KMS-11 (cell line): ENCODE measurements around the gene ZMYND8.

Source experiments
- H2AFZ ChIP-seq: fragments of 200-600 bp; sonication (generic); 2 replicates; pipeline ENCODE4 v1.6.1; 2016; ENCODE audit warnings: antibody characterized with exemption, mixed run types, low read depth
- H3K27ac ChIP-seq: fragments of 200-600 bp; sonication (generic); 2 replicates; pipeline ENCODE4 v1.6.1; 2016; ENCODE audit warnings: mild to moderate bottlenecking, mixed run types
- H3K27me3 ChIP-seq: fragments of 200-600 bp; sonication (generic); 2 replicates; pipeline ENCODE4 v1.6.1; 2017; ENCODE audit warnings: mild to moderate bottlenecking, low read depth, mixed run types, moderate library complexity; ENCODE audit not compliant: insufficient read depth
- H3K36me3 ChIP-seq: fragments of 200-600 bp; sonication (generic); 2 replicates; pipeline ENCODE4 v1.6.1; 2017; ENCODE audit warnings: mild to moderate bottlenecking, mixed run types; ENCODE audit not compliant: insufficient read depth
- H3K4me1 ChIP-seq: fragments of 200-600 bp; sonication (generic); 2 replicates; pipeline ENCODE4 v1.6.1; 2016; ENCODE audit warnings: mild to moderate bottlenecking, low read depth, mixed run types; ENCODE audit not compliant: poor library complexity, severe bottlenecking
- H3K4me2 ChIP-seq: fragments of 200-600 bp; sonication (generic); 2 replicates; pipeline ENCODE4 v1.7.0; 2016; ENCODE audit warnings: mild to moderate bottlenecking, mixed run types
- H3K4me3 ChIP-seq: fragments of 200-600 bp; sonication (generic); IDR thresholded peaks from 2 replicates; pipeline ENCODE4 v1.6.1; 2017; ENCODE audit warnings: low read depth, low read length, mixed read lengths; ENCODE audit not compliant: insufficient read depth
- H3K79me2 ChIP-seq: fragments of 200-600 bp; sonication (generic); 2 replicates; pipeline ENCODE4 v1.6.1; 2016; ENCODE audit warnings: low read depth, mixed run types; ENCODE audit not compliant: insufficient read depth
- H3K9ac ChIP-seq: fragments of 200-600 bp; sonication (generic); 2 replicates; pipeline ENCODE4 v1.6.1; 2016; ENCODE audit warnings: mild to moderate bottlenecking, mixed run types
- H4K20me1 ChIP-seq: fragments of 200-600 bp; sonication (generic); 2 replicates; pipeline ENCODE4 v1.6.1; 2016; ENCODE audit warnings: mild to moderate bottlenecking, mixed run types; ENCODE audit not compliant: insufficient read depth
- TF ChIP-seq, protein P1 (sequence below): fragments of 200-600 bp; sonication (generic); conservative IDR thresholded peaks from 2 replicates; pipeline ENCODE4 v1.6.1; 2017; ENCODE audit warnings: low read depth, mild to moderate bottlenecking, antibody characterized with exemption, low read length, moderate library complexity, mixed read lengths

The ZMYND8 gene

DNA sequence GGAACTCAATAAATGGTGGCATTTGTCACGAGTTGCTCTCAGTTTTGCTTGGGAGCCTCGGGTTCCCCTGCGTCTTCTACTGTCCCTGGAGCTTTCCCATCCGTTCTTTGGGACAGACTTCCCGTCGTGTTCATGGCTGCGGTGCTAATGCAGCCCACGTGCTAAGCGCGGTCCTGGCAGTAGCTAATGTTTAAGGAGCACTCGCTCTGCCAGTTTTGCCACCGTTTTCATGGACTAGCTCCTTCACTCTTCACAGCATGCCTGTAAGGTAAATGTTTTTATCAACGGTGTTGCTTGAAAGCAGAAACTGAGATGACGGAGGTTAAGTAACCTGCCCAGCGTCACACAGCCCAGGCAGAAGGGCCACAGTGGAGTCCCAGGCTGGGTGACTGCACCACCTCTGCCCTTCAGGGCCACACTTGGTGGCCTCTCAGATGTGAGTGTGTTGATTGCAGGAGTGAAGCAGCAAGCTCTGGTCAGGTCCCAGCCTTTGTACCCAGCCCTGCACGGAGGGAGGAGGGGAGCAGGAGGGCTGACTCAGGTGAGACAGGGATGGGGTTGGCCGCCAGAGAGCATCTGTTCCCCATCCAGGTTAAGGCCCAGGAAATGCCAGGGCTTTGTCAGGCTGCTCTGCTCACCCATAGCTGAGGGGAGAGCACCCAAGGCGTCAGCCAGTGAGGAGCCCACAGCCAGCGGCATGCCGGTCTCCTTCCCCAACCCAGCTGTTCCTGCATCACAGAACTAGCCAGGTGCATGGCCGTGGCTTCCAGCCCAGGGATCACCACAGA is 181.8 kb downstream of the ZMYND8 start:
- Histone ChIP-seq H3K79me2 (no peaks in the 10 kb centered on the region), H3K27ac (no peak overlapping the region), H3K36me3 (0 out of 2 replicates have a peak, but pooled peaks cover 3% of the 10 kb centered on the region), H3K27me3 (no peaks in the 10 kb centered on the region), H3K9ac (no peak overlapping the region), H2AFZ (no peak overlapping the region), H3K4me2 (no peak overlapping the region), H3K4me3 (no peak overlapping the region), H4K20me1 (no peaks in the 10 kb centered on the region), H3K4me1 (no peaks in the 10 kb centered on the region)
- TF ChIP-seq, protein P1, sequence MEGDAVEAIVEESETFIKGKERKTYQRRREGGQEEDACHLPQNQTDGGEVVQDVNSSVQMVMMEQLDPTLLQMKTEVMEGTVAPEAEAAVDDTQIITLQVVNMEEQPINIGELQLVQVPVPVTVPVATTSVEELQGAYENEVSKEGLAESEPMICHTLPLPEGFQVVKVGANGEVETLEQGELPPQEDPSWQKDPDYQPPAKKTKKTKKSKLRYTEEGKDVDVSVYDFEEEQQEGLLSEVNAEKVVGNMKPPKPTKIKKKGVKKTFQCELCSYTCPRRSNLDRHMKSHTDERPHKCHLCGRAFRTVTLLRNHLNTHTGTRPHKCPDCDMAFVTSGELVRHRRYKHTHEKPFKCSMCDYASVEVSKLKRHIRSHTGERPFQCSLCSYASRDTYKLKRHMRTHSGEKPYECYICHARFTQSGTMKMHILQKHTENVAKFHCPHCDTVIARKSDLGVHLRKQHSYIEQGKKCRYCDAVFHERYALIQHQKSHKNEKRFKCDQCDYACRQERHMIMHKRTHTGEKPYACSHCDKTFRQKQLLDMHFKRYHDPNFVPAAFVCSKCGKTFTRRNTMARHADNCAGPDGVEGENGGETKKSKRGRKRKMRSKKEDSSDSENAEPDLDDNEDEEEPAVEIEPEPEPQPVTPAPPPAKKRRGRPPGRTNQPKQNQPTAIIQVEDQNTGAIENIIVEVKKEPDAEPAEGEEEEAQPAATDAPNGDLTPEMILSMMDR, result no peak

DNA sequence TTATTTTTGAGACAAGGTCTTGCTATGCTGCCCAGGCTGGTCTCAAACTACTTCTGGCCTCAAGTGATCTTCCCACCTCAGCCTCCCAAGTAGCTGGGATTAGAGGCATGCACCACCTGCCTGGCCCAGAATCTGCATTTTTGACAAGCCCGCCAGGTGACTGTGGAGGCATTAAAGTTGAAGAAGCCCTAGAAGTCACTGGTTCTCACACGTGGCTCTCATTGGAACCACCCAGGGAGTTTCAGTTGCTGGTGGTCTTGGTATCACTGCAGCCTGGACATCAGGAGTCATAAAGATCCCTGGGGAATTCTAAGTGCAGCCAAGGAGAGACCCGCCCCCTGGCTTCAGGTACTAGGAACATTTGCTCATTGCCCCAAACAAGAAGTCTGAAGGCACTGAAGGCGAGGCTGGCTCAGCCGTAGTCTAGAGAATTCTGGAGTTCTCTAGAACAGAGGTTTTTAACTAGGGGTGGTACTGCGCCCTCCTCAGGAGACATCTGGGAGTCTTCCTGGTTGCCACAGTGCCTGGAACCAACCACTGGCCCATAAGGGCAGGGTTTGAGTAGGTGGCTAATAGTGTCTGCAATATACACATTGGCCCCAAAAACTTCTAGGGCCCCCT is 182.8 kb downstream of the ZMYND8 start:
- H3K36me3 ChIP-seq, result 0 out of 2 replicates have a peak, but pooled peaks cover 3% of the 10 kb centered on the region
- no peaks in the 10 kb centered on the region for H3K4me1 ChIP-seq
- no peak overlapping the region for H2AFZ ChIP-seq
- TF ChIP-seq, protein P1, result no peak
- no peaks in the 10 kb centered on the region for H3K79me2 ChIP-seq
- no peaks in the 10 kb centered on the region for H4K20me1 ChIP-seq
- H3K9ac ChIP-seq, result no peak overlapping the region
- H3K27ac ChIP-seq, result no peak overlapping the region
- H3K4me3 ChIP-seq, result no peak overlapping the region
- no peaks in the 10 kb centered on the region for H3K27me3 ChIP-seq
- H3K4me2 ChIP-seq, result no peak overlapping the region

DNA sequence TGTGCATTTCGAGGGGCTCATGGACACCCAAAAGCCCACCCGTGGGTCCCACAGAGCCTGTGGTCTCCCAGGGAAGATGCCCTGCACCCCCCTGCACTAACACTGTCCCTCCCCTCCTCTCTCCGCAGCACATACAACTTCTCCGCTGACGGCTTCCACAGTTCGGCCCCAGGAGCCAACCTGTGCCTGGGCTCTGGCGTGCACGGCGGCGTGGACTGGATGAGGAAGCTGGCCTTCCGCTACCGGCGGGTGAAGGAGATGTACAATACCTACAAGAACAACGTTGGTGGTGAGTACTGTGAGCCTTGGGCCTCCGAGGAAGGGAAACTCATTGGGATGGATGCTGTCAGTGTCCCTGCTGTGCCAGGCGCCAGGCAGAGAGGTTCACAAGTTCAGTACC is 183.9 kb downstream of the ZMYND8 start:
- Histone ChIP-seq H4K20me1 (no peaks in the 10 kb centered on the region), H3K27me3 (no peaks in the 10 kb centered on the region), H3K4me1 (no peaks in the 10 kb centered on the region), H3K4me2 (no peak overlapping the region), H3K27ac (no peak overlapping the region), H3K79me2 (no peaks in the 10 kb centered on the region), H2AFZ (no peak overlapping the region), H3K36me3 (0 out of 2 replicates have a peak, but pooled peaks cover 3% of the 10 kb centered on the region), H3K4me3 (no peak overlapping the region), H3K9ac (no peak overlapping the region)
- TF ChIP-seq, protein P1, result no peak

DNA sequence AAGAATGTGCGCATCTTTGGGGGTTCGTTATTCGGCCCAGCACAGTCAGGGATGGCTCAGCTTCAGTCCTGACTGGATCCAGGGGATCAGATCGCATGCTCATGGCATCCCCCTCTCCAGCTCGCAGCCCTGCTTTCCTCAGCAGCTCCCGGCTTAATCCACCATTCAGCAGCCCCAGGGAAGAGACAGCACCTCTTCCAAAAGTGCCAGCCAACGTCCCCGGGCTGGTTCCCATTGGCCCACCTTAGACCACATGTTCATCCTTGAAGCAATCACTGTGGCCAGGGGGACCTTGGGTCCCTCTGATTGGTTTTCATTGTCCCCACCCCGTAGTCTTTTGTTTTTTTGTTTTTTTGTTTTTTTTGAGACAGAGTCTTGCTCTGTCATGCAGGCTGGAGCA is 188.7 kb downstream of the ZMYND8 start:
- no peak overlapping the region for H3K27ac ChIP-seq
- no peak overlapping the region for H2AFZ ChIP-seq
- H3K9ac ChIP-seq, result no peak overlapping the region
- no peaks in the 10 kb centered on the region for H3K79me2 ChIP-seq
- H3K4me1 ChIP-seq, result no peaks in the 10 kb centered on the region
- no peaks in the 10 kb centered on the region for H4K20me1 ChIP-seq
- no peak overlapping the region for H3K4me2 ChIP-seq
- no peaks in the 10 kb centered on the region for H3K27me3 ChIP-seq
- no peak overlapping the region for H3K4me3 ChIP-seq
- H3K36me3 ChIP-seq, result no peaks in the 10 kb centered on the region
- TF ChIP-seq, protein P1, result no peak
